ENCODE measurements around the gene CCNB2.
"Not testable (repeated sequence)": the region's sequence is repeated elsewhere in the genome, so short reads cannot be mapped to it uniquely, and the experiment has no call there.

Gene CCNB2

GRCh38 chr15:59137566-59137965, 32.6 kb downstream of the CCNB2 start:
- no peak for DNase-seq (ENCODE audit: low spot score)

- DNase-seq (ENCODE audit: low spot score): peak; percentile 57
These were observed 33.3 kb downstream of the CCNB2 start for GRCh38 chr15:59138243-59138642.

- DNase-seq (ENCODE audit: low spot score): no peak
These were observed 35.7 kb downstream of the CCNB2 start for GRCh38 chr15:59140422-59141226.

DNA sequence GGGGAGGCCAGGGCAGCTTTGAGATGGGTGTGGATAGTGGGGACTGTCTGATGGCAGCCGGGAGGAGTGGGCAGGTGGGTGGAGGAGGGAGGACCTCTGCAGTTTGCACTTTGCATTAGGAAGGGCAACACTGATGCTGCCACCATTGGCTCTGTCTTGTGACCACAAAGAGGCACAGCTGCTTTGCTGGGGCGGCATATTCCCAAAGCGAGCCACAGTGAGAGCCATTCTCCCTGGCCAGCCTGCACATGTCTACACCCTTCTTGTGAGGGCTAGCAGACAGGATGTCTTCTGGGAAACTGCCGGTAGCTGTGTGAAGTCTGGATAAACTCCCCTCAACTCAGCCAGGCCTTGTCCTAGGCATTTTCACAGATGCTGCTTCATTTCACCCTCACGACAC, 38.3 kb downstream of the CCNB2 start:
- no peak for DNase-seq (ENCODE audit: low spot score)

GRCh38 chr15:59144594-59144993, 39.6 kb downstream of the CCNB2 start:
- DNase-seq (ENCODE audit: low spot score): not testable (repeated sequence)

GRCh38 chr15:59147666-59148065, 42.7 kb downstream of the CCNB2 start:
- no peak for DNase-seq (ENCODE audit: low spot score)

- DNase-seq (ENCODE audit: low spot score): no peak
These were observed 43.3 kb downstream of the CCNB2 start for GRCh38 chr15:59148153-59148833.

- DNase-seq (ENCODE audit: low spot score): no peak
These were observed 45.2 kb downstream of the CCNB2 start for GRCh38 chr15:59150185-59150584.

DNA sequence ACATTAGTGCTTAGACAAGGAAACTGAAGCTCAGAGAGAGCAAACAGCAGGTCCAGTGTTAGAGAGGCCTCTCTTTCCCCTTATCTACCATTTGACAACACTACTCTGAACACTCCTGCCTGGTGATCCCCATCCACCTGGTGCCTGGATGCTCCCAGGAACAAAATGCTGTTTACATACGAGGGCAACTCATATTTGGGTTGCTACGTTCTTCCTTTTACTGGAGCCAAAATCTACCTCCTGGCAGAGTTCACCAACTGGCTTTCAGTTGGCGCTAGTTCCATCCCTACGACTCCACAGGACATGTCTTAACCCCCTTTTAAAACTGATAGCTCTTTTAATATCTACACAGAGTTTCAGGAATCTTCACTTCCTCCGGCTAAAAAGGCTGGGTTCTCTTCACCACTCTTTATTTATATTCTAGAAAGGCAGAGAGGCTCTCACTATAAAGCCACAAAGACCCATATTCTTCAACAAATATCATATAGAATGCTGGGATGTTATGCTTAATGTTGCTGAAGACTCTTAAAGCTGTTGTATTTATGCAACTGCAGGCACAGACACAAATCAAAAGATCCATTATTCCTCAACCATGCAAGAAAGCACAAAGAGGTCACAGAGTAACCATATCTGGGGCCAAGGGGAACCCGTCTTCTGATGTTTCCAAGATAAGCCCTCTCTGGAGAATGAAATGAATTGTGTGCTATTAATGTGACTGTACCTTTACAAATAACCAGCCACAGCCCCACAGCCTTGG, 47.9 kb downstream of the CCNB2 start:
- DNase-seq (ENCODE audit: low spot score): no peak

DNA sequence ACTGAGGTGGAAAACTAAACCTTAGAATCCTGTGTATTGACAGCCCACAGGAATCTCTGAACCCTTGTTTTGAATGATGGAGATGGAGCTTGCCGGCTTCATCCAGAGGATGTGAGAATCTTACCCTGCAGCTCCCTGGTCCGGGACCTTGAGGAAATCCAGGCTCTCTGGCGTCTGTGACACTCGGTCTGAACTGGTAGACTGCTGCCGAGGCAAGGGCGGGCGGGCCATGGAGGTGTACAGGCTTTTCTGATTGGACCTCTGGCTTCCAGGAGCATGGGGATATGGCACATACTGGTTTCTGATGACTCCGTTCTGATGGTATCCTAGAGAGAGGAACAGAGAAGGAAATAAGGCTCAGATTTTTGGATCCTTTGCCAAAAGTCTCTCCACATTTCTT, 48.5 kb downstream of the CCNB2 start:
- DNase-seq (ENCODE audit: low spot score): no peak

- no peak for DNase-seq (ENCODE audit: low spot score)
These were observed 49.3 kb downstream of the CCNB2 start for GRCh38 chr15:59154243-59154642.

DNA sequence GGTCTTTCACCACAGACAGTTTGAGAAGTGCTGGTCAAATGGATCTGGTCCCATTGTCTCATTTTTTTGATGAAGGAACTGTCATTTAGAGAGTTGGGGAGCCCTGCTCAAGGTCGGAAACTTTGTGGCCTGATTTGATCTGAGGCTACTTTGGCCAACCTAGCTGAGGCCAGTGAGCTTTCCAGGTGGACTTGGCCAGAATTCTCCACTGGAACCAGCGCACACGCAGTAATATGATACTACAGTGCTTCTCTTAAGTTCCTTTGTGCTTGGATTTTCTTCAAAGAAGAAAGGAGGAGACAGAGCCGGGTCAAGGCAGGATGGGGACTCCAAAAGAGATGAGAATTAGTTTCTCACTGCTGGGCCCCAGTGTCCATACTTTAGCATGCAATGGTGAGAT, 50.5 kb downstream of the CCNB2 start:
- no peak for DNase-seq (ENCODE audit: low spot score)

GRCh38 chr15:59157396-59157795, 52.5 kb downstream of the CCNB2 start:
- DNase-seq (ENCODE audit: low spot score): no peak

GRCh38 chr15:59157840-59158700, 53.1 kb downstream of the CCNB2 start:
- DNase-seq (ENCODE audit: low spot score): no peak

DNA sequence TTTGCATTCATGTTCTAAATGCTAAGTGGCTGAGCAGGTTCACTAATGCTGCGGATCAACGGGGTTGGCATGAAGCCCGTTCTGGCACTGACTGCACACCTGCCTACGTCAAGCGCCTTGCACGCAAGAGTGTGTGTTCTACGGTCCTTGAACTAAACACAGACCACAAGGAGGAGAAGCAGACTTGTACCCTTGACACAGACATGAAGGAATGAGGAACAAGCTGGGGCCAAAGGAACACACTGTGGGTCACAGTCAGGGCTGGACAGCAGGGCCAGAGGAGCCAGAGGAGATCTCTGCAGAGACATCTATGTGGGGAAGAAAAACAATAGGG, 53.7 kb downstream of the CCNB2 start:
- no peak for DNase-seq (ENCODE audit: low spot score)

GRCh38 chr15:59159210-59159609, 54.3 kb downstream of the CCNB2 start:
- DNase-seq (ENCODE audit: low spot score): no peak

- no peak for DNase-seq (ENCODE audit: low spot score)
These were observed 56.1 kb downstream of the CCNB2 start for GRCh38 chr15:59160880-59161593.

DNA sequence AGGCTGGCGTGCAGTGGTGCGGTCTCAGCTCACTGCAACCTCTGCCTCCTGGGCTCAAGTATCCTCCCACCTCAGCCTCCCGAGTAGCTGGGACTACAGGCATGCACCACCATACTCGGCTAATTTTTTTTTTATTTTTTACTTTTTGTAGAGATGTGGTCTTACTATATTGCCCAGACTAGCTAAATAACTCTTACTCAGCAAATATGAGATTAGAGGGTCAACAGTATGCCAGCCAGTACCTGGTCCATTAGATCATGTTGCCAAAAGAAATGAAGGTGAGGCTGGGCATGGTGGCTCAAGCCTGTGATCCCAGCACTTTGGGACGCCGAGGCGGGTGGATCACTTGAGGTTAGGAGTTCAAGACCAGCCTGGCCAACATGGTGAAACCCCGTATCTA, 57.1 kb downstream of the CCNB2 start:
- not testable (repeated sequence) for DNase-seq (ENCODE audit: low spot score)

GRCh38 chr15:59165726-59166125, 60.8 kb downstream of the CCNB2 start:
- no peak for DNase-seq (ENCODE audit: low spot score)

GRCh38 chr15:59166166-59166565, 61.2 kb downstream of the CCNB2 start:
- no peak for DNase-seq (ENCODE audit: low spot score)

GRCh38 chr15:59166601-59167265, 61.8 kb downstream of the CCNB2 start:
- DNase-seq (ENCODE audit: low spot score): no peak

Measured in CD4-positive, alpha-beta T cell treated with Interleukin-15 for 4 hours (primary cell).